Muscle of back (tissue), 10 donors: ENCODE measurements around the gene GC. TPM values are rescaled to one million over a fixed set of nuclear protein-coding genes. Genes with fewer than 3 reads are reported as not detected.

Experiments used
- polyA plus RNA-seq, 10 donors: library from polyadenylated mRNA; unstranded; fragments of 120-200 nt; gene quantifications; one replicate each; pipeline ENCODE4 v1.2.1, GENCODE V29; 2013; ENCODE audit not compliant: insufficient read length in 10 of 10

Gene GC
- polyA plus RNA-seq, 10 donors, result 0.39 to 1.4 TPM; not detected in 8

Other genes with a start within 250 kb of the GC start
- 1 to 10 TPM in 1 of 10 donors, under 1 TPM in 9; 0.20 to 1.5 (median 0.51) TPM for gene NPFFR2, start 247.9 kb upstream of the GC start, polyA plus RNA-seq